Renal cortex interstitium (tissue), 11 donors: ENCODE measurements around the gene ABAT. TPM values are rescaled to one million over a fixed set of nuclear protein-coding genes. Genes with fewer than 3 reads are reported as not detected.

Source experiments
- DNase-seq, 11 donors: peaks; one replicate each; pipeline ENCODE4 v3.0.0-alpha.2; 2013; ENCODE audit warnings: low read depth in 9 of 11, low spot score in 4 of 11; ENCODE audit errors: extremely low read depth in 1 of 11
- polyA plus RNA-seq, 3 donors: library from polyadenylated mRNA; unstranded; fragments of 120-200 nt; gene quantifications; one replicate each; pipeline ENCODE4 v1.2.1, GENCODE V29; 2013; ENCODE audit not compliant: insufficient read length in 3 of 3

The ABAT gene
- polyA plus RNA-seq, 3 donors = 57.0 to 68.6 (median 65.7) TPM

- DNase-seq = no peak
These were observed 1.1 kb downstream of the ABAT start for GRCh38 chr16:8675183-8676159.

GRCh38 chr16:8676160-8676547, 1.7 kb downstream of the ABAT start:
- no peak for DNase-seq

DNA sequence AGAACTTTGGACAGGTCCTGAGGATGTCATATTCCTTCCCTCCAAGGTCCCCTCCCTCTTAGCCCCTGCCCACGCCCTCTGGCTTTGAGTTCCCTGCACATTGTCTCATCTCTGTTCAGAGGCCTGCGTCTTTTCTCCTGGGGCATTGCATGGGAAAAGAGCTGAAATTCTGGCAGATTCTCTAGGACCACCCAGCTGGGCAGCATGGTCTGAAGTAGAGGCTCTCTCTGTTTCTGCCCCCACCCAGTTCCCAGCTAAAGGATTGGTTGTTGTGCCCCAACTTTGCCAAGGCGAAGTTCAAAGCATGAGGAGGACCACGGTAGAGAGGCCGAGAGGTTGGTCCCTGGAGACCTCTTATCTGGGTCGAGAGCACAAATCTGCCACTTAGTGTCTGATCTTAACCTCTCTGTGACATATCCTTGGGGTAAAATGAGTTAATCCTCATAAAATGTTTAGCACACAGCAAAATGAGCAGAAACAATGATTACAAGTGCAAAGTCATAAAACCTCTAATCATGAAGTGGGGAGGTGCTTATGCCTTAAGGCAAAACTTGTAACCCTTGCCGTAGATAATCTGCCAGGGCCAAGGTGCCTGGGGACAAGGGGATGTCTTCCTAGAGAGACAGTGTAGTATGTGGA, 2.4 kb downstream of the ABAT start:
- DNase-seq = no peak

GRCh38 chr16:8677481-8677880, 3.1 kb downstream of the ABAT start:
- no peak for DNase-seq

GRCh38 chr16:8678068-8678927, 3.9 kb downstream of the ABAT start:
- no peak for DNase-seq

- DNase-seq = no peak
These were observed 4.7 kb downstream of the ABAT start for GRCh38 chr16:8679151-8679550.

DNA sequence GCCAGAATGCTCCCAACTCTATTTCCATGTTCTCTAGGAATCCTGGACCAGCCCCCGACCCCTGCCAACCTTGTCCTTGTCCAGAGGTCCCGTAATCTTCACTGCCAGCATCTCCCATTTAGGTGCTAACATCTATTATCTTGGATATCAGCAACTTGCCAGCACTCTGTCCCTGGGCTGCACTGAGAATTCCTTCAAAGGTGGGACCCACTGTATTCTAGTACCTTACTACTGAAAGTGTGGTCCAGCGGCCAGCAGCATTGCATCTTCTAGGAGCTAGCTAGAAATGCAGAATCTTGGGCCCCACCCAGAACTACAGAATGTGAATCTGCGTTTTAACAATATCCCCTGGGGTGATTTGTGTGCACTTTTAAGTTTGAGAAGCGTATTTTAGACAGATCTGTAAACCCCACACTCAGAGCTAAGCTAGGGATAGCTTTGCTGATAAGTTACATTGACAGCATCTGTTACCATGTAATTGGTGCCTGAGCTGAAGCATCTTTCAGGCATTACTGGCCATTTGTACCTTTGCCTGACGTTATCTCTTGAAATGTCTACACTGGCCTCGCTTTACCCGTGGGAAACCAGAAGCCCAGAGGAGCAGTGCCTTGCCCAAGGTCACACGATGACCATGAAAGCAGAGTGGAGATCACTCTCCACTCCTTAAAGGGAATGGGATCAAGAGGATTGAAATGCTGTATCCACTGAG, 8.3 kb downstream of the ABAT start:
- no peak for DNase-seq

GRCh38 chr16:8683640-8684039, 9.2 kb downstream of the ABAT start:
- DNase-seq = no peak

- no peak for DNase-seq
These were observed 11.2 kb downstream of the ABAT start for GRCh38 chr16:8685617-8686016.

DNA sequence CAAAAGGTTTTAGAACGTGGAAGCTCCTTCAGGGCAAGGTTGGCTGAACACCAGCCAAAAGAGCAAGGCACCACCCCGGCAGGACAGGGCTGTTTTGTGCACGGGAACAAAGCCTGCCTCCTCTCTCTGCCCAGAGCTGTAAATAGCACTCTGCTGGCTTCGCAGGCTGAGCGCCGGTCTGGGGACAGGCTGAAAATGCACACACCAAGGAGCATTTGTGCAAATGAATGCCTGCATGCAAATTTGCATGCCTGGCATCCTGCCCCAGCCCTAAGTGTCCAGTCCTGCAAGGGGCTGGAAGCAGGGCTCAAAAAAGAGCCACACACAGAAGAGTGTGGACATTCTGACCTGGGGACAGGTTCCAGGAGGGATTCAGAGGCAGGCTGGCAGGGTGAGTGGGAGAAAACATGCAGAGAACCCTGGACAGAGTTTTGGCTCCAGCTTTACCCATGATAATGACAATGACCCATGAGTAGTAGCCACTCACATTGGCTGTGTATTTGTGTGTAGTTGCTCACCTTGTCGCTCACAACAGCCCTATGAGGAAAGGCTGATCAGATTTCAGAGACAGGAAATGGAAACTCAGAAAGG, 11.7 kb downstream of the ABAT start:
- peak in 4 of 11 donors; percentile 8 to 19 (median 12) for DNase-seq

DNA sequence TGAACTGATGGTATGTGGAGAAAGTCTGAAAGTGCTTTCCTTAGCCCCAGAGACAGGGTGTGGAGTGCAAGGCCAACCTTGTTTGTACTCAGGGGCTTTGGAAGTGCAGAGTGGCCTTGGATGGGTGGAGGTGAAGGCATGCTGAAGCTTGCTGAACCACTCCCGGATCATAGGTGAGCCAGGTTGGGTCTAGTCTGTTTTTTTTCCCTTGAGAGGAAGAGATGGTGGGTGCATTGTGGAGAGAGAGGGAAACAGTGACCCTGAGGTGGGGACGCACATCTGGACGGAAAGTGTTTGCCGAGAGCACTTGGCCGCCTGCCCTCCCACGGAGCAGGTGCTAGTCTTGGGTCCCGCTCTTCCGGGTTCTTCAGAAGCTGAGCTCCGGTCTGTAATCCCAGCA, 12.5 kb downstream of the ABAT start:
- no peak for DNase-seq

DNA sequence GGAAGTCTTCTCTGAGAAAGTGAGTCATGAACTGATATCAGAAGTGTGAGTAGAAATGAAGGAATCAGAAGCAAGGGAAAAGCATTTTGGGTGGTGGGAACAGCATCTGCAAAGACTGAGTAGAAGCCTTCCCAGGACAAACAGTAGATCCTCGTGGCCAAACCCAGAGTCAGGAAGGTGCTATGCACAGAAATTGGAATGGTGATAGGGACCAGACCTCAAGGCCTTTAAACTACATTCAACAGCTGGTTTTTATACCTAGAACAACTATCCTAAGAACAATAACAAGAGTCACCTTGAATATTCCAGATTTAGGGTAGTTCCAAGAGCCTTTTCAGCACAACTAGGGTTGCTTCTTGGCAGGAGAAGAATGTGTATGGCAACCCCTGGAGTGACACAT, 15.3 kb downstream of the ABAT start:
- no peak for DNase-seq

DNA sequence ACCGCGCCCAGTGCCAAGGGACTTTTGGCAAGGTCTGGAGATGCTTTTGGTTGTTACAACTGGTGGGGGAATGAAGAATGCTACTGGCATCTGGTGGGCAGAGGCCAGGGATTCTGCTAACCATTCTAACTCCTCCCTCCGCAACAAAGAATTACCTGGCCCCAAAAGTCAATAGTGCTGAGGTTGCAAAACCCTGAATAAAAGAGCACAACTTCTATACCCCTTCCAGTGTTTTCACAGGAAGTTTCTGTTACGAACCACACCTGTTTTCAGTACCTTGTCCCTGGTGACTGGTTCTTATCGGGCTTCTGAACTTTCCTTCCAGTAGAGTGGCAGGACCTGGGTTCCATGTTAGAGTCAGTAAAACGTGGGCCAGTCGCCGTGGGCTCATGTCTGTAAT, 17.3 kb downstream of the ABAT start:
- DNase-seq = no peak

GRCh38 chr16:8694795-8695728, 20.6 kb downstream of the ABAT start:
- DNase-seq = no peak

GRCh38 chr16:8696880-8697279, 22.5 kb downstream of the ABAT start:
- no peak for DNase-seq

DNA sequence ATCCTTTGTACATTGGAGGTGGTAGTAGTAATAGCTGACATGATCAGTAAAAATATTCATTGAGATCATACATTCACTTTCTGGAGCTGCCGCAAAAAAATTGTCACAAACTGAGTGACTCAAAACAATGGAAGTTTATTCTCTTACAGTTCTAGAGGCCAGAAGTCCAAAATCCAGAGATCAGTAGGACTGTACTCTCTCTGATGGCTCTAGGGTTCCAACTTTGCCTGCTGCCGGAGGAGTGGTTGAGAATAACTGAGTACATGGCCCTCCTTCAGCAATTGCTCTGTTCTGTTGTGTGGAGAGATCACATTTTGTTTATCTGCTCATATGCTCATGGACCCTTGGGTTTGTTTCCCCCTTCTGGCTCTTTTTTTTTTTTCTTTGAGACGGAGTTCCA, 23.5 kb downstream of the ABAT start:
- no peak for DNase-seq

- no peak for DNase-seq
These were observed 29.3 kb downstream of the ABAT start for GRCh38 chr16:8703693-8704092.

GRCh38 chr16:8704098-8704497, 29.7 kb downstream of the ABAT start:
- DNase-seq = no peak
